Keratinocyte (primary cell): ENCODE data around the gene PSMC4.

Experiments
- EZH2 ChIP-seq: IDR thresholded peaks from one replicate; pipeline ENCODE4 v1.6.1; 2012; ENCODE audit warnings: inconsistent platforms, mild to moderate bottlenecking, low read length, moderate library complexity
- TF ChIP-seq, protein P1 (sequence below), 3 experiments: IDR thresholded peaks in 1 of 3; conservative IDR thresholded peaks in 1 of 3; optimal IDR thresholded peaks in 1 of 3; 2 replicates in 2 of 3; 3 replicates in 1 of 3; pipeline versions ENCODE3 to v1.5.1; 2011; ENCODE audit warnings: low read length in 3 of 3, mild to moderate bottlenecking in 3 of 3, moderate library complexity in 2 of 3, control low read depth in 1 of 3, inconsistent platforms in 1 of 3; ENCODE audit not compliant: insufficient read depth in 2 of 3; ENCODE audit errors: extremely low read depth in 1 of 3

DNA sequence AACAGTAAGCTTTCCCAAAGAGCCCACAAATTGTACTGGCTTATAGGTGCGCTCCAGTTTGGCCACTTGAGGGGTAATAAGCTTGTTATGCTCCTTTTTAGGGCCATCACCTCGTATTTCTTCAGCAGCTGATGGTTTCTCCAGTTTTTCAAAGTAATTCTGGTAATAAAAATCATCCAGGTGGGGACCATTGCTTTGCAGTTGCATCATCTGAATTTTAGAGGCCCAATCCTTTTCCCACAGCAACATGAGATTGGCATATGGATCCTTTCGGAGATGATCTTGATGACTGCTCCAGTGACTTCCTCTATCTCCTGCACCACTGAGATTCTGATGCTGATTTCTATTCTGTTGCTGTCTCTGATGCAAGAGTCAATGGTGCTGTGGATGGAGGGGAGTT is 53.0 kb downstream of the PSMC4 start:
- TF ChIP-seq, protein P1, sequence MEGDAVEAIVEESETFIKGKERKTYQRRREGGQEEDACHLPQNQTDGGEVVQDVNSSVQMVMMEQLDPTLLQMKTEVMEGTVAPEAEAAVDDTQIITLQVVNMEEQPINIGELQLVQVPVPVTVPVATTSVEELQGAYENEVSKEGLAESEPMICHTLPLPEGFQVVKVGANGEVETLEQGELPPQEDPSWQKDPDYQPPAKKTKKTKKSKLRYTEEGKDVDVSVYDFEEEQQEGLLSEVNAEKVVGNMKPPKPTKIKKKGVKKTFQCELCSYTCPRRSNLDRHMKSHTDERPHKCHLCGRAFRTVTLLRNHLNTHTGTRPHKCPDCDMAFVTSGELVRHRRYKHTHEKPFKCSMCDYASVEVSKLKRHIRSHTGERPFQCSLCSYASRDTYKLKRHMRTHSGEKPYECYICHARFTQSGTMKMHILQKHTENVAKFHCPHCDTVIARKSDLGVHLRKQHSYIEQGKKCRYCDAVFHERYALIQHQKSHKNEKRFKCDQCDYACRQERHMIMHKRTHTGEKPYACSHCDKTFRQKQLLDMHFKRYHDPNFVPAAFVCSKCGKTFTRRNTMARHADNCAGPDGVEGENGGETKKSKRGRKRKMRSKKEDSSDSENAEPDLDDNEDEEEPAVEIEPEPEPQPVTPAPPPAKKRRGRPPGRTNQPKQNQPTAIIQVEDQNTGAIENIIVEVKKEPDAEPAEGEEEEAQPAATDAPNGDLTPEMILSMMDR (optimal IDR thresholded peaks at IDR 0.05 in 1 of 3, IDR thresholded peaks at IDR 0.05 in 1 of 3, conservative IDR thresholded peaks at IDR 0.05 in 1 of 3; ENCODE audit: extremely low read depth in 1 of 3, insufficient read depth in 2 of 3, low read length in 3 of 3): no peak
- no peak for TF ChIP-seq EZH2
